ENCODE data around the gene OSTM1.

Gene OSTM1

GRCh38 chr6:108093781-108094300 is 19.3 kb upstream of the OSTM1 start:
- no peak for DNase-seq (ENCODE audit: low read depth)
- H3K4me3 ChIP-seq (ENCODE audit: low read depth, low read length), result no peak overlapping the region
- TF ChIP-seq POLR2A (IDR thresholded peaks at IDR 0.05; ENCODE audit: extremely low read depth, insufficient read length) (no peak), MYC (IDR thresholded peaks at IDR 0.05; ENCODE audit: low read depth, low read length) (no peak), MAX (IDR thresholded peaks at IDR 0.05; ENCODE audit: low read depth, low read length) (no peak), CTCF (IDR thresholded peaks at IDR 0.05; ENCODE audit: low read depth, low read length) (no peak)

- no peak overlapping the region for H3K4me3 ChIP-seq (ENCODE audit: low read depth, low read length)
- TF ChIP-seq POLR2A (IDR thresholded peaks at IDR 0.05; ENCODE audit: extremely low read depth, insufficient read length) (no peak), CTCF (IDR thresholded peaks at IDR 0.05; ENCODE audit: low read depth, low read length) (no peak), MYC (IDR thresholded peaks at IDR 0.05; ENCODE audit: low read depth, low read length) (no peak)
- DNase-seq (ENCODE audit: low read depth), result peak; percentile 17
Measured at GRCh38 chr6:108091288-108091687, 16.7 kb upstream of the OSTM1 start.

GRCh38 chr6:108083349-108083748 is 8.8 kb upstream of the OSTM1 start:
- TF ChIP-seq MYC (IDR thresholded peaks at IDR 0.05; ENCODE audit: low read depth, low read length), result no peak
- no peak overlapping the region for H3K4me3 ChIP-seq (ENCODE audit: low read depth, low read length)
- no peak for DNase-seq (ENCODE audit: low read depth)

GRCh38 chr6:108082539-108082938 is 8.0 kb upstream of the OSTM1 start:
- no peak for DNase-seq (ENCODE audit: low read depth)
- TF ChIP-seq POLR2A (IDR thresholded peaks at IDR 0.05; ENCODE audit: extremely low read depth, insufficient read length) (no peak), CTCF (IDR thresholded peaks at IDR 0.05; ENCODE audit: low read depth, low read length) (no peak), MAX (IDR thresholded peaks at IDR 0.05; ENCODE audit: low read depth, low read length) (no peak), MYC (IDR thresholded peaks at IDR 0.05; ENCODE audit: low read depth, low read length) (no peak)
- no peak overlapping the region for H3K4me3 ChIP-seq (ENCODE audit: low read depth, low read length)

- no peak overlapping the region for H3K4me3 ChIP-seq (ENCODE audit: low read depth, low read length)
- DNase-seq (ENCODE audit: low read depth), result no peak
- no peak for TF ChIP-seq POLR2A (IDR thresholded peaks at IDR 0.05; ENCODE audit: extremely low read depth, insufficient read length)
- TF ChIP-seq MAX (IDR thresholded peaks at IDR 0.05; ENCODE audit: low read depth, low read length), result no peak
- no peak for TF ChIP-seq CTCF (IDR thresholded peaks at IDR 0.05; ENCODE audit: low read depth, low read length)
- TF ChIP-seq MYC (IDR thresholded peaks at IDR 0.05; ENCODE audit: low read depth, low read length), result no peak
Measured at GRCh38 chr6:108080010-108080780, 5.7 kb upstream of the OSTM1 start.

- DNase-seq (ENCODE audit: low read depth), result no peak
- TF ChIP-seq CTCF (IDR thresholded peaks at IDR 0.05; ENCODE audit: low read depth, low read length) (no peak), MAX (IDR thresholded peaks at IDR 0.05; ENCODE audit: low read depth, low read length) (no peak), MYC (IDR thresholded peaks at IDR 0.05; ENCODE audit: low read depth, low read length) (no peak), POLR2A (IDR thresholded peaks at IDR 0.05; ENCODE audit: extremely low read depth, insufficient read length) (no peak)
- H3K4me3 ChIP-seq (ENCODE audit: low read depth, low read length), result no peak overlapping the region
Measured at GRCh38 chr6:108078191-108078590, 3.6 kb upstream of the OSTM1 start.
